Occipital lobe (tissue), 2 donors: ENCODE results near the gene ABCG1. TPM values are rescaled to one million over a fixed set of nuclear protein-coding genes. Genes with fewer than 3 reads are reported as not detected.
A peak's percentile ranks its signal among the peaks of the same experiment; 100 is the strongest.
"Not testable (repeated sequence)": the region's sequence is repeated elsewhere in the genome, so short reads cannot be mapped to it uniquely, and the experiment has no call there.

Experiments
- DNase-seq: peaks from one replicate; lab custom pipeline; 2025; lab: John Stamatoyannopoulos, UW
- total RNA-seq: library from RNA; depleted of rRNA; stranded (reverse); fragments of >200 nt; gene quantifications from one replicate; pipeline ENCODE4 v1.2.3, GENCODE V29; 2014

ABCG1 gene
- total RNA-seq, 1 donor from 2014 or later: 16.1 TPM

- no peak for DNase-seq
Measured at GRCh38 chr21:42289926-42290325, 71.0 kb downstream of the ABCG1 start.

DNA sequence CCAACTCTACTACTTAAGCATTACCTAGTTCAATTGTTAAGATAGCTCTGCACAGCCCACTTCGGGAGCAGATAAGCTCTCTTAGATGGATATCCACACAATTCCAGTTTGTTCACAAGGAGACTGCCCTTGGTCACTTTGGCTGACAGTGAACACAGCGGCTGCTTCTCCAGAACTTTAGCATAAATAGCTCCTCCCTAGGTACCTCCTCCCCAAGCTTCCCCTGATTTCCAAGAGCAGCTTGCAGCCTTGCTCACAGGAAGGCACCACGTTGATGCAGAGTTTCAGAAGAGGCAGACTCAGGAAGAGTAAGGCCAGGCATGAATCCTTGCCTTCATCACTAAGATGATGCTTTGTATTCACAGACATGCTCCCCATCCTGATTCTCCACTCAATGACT, 71.6 kb downstream of the ABCG1 start:
- no peak for DNase-seq

GRCh38 chr21:42291003-42291750, 72.2 kb downstream of the ABCG1 start:
- no peak for DNase-seq

DNA sequence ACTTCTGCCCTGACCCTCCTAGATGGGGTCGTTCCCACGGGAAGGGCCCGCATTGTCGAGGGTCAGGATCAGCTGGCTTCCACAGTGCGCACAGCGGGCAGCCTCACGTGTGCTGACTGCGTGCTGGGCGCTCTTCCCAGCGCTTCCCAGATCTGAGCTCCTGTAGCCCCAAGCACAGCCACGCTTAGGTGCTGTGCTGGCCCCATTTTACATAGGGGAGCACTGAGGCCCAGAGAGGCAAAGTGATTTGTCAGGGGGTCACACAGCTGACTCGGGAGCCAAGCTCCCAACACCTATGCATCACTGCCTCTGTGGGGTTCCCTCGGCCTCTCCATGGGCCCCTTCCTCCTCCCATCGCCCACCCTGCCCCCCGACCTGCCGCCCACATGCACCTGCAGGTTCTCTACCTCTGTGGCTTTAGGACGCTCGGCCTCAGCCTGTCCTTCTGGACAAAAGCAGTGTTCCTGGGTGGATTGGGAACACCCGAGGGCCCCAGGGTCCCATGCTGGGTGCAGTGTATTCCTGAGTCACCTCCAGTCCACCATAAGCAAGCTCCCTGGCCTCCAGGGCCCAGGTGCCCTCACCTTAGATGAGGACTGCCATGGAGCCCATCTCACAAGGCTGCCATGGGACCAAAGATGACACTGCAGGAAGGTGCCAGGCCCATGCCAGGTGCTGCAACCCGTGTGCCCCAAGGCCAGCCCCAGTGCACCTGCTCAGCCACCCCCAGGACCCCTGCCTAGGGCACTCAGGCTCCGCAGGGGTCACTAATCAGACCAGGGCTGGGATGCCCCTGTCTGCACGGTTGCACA, 73.0 kb downstream of the ABCG1 start:
- no peak for DNase-seq

DNA sequence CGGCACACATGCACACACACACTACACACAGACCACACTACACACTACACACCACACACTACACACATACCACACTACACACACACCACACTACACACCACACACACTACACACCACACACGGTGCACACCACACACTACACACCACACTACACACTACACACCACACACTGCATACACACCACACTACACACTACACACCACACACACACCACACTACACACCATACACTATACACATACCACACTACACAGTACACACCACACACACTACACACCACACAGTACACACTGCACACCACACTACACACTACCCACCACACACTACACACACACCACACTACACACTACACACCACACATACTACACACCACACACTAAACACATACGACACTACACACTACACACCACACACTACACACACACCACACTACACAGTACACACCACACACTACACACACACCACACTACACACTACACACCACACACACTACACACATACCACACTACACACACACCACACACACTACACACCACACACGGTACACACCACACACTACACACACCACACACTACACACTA, 73.7 kb downstream of the ABCG1 start:
- DNase-seq: not testable (repeated sequence)

DNA sequence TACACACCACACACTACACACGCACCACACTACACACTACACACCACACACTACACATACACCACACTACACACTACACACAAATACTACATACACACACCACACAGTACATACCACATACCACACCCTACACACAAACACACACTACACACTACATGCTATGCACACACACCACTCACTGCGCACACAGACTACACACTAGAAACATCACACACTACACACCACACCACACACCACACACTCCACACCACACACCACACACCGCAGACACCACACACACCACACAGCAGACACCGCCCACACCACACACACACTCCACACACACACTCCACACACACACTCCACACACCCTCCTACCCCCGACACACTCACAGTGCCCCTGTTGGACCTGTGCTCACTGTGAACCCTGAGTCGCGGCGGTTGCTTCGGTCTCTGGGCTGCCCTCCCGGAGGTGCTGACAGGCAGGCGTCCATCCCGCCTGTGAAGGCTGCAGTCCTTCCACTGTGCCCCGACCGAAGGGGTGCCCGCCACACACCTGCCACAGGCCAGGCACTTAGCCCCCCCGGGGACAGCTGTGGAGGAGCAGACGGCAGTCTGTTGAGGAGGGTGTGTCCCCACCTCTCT, 74.8 kb downstream of the ABCG1 start:
- no peak for DNase-seq

DNA sequence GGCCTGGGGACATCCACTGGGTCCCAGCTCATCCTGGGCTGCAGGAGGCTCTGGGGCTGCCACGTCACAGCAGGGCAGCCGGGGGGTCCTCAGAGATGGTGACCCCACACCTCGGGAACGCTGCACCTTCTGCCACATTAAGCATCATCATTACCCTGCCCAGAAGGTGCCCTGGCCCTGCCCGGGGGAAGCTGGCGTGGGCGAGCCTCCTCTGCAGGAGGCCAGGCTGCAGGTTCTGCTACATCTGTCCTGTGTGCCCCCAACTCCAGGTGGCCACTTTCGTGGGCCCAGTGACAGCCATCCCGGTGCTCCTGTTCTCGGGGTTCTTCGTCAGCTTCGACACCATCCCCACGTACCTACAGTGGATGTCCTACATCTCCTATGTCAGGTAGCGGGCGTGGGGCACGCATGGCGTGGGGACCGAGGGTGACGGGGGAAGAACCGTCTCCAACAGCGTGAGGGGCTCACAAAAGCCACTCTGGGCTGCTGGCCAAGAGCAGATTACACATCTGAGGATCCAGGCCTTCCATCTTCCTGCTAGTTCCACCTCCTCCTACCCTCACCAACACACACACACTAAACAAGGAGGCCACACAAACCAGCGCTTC, 75.4 kb downstream of the ABCG1 start:
- no peak for DNase-seq

DNA sequence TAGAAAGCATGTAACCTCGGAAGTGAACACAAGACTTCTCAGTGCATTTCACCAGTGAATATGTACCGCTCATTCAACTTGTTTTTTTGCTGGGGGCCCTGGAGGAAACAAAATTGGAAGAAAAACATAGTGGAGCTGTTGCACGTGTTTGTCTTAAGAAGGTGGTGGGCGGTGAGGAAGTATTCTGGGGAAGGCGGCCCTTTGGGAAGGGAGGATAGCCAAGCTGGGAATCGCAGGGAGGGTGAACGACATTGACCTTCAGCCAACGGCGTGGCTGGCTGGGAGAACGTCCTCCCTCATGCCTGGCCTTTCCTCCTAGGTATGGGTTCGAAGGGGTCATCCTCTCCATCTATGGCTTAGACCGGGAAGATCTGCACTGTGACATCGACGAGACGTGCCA, 76.9 kb downstream of the ABCG1 start:
- DNase-seq: no peak

DNA sequence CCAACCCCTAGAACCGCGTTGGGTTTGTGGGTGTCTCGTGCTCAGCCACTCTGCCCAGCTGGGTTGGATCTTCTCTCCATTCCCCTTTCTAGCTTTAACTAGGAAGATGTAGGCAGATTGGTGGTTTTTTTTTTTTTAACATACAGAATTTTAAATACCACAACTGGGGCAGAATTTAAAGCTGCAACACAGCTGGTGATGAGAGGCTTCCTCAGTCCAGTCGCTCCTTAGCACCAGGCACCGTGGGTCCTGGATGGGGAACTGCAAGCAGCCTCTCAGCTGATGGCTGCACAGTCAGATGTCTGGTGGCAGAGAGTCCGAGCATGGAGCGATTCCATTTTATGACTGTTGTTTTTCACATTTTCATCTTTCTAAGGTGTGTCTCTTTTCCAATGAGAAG, 77.6 kb downstream of the ABCG1 start:
- no peak for DNase-seq

- DNase-seq: no peak
Measured at GRCh38 chr21:42297377-42297776, 78.4 kb downstream of the ABCG1 start.

DNA sequence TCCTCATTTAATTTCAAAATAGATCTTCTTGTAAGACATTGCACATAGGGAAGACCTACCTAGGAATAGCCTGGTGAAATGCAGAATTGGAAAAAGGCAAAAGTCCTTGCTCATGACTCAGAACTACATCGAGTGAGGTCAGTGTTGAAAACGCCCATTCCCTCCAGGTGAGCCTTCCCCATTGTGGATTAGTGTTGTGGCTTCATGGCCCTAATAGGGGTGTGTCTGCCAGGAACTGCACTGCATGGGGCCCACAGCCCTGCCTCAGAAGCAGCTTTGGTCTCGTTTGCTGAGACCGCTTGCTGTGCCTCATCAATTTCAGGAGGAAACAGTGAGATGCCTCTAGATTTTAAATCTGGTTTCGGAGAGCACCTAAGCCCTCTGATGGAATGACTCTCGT, 79.3 kb downstream of the ABCG1 start:
- no peak for DNase-seq

- no peak for DNase-seq
Measured at GRCh38 chr21:42298657-42299056, 79.7 kb downstream of the ABCG1 start.

- DNase-seq: peak; percentile 17
Measured at GRCh38 chr21:42299324-42300044, 80.5 kb downstream of the ABCG1 start.

- DNase-seq: no peak
Measured at GRCh38 chr21:42300045-42300583, 81.2 kb downstream of the ABCG1 start.

GRCh38 chr21:42300956-42301355, 82.0 kb downstream of the ABCG1 start:
- no peak for DNase-seq

DNA sequence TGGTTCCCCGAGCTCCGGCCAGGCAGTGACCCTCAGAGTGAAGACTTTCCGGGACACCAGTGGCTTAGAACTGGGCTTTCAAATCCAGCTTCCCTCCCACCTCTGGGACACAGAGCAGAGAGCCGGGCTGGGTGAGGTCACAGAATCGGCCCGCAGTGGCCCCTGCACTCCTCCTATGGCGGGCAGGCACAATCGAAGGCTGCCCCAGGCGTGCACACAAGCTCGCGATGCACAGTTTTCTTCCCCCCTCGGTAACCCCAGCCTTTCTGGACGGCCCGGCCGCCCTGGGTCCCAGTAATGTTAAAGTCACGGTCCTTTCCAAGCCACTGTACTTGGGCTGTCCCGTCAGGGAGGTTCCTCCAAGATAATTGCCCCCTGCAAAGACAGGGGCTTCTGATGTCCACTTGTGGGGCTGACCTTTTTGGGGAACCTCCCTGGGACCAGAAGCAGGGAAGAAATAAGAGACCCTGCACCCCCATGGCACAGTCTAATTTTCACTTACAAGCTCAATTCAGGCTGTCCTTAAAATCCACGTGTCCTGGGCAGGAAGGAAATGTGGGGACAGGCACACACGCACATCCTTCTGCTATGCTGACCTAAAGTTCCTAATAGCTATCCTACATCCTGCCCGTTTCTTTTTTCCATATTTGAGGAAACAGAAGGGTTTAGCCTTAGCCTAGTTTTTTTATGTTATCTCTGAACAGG, 82.6 kb downstream of the ABCG1 start:
- no peak for DNase-seq

- DNase-seq: no peak
Measured at GRCh38 chr21:42302076-42302650, 83.2 kb downstream of the ABCG1 start.

DNA sequence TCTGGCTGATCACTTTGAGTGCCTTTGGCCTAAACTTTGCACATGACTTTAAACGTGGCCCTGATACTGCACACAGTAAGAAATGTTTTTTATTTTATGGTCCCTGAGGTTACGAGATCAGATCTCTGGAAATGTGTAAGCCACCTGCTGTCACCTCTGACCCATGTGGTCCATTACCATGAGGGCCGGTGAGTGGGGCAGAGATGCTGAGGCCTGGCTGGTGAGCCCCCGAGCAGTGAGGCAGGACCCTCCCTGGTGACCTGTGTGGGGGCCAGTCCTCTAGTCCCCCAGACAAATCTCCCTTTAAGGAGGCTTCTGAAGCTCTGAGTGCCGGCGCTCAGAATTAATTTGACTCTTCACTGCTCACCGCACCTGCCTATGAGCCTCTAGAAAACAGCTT, 83.9 kb downstream of the ABCG1 start:
- DNase-seq: no peak

GRCh38 chr21:42303443-42303842, 84.5 kb downstream of the ABCG1 start:
- no peak for DNase-seq
